Stimulated activated CD8-positive, alpha-beta memory T cell treated with anti-CD3 and anti-CD28 coated beads, Interleukin-2, amount 100 ng/mL, for 48 hours (primary cell): ENCODE results near the gene SSR1.
A peak's percentile ranks its signal among the peaks of the same experiment; 100 is the strongest.
"Not testable (repeated sequence)": the region's sequence is repeated elsewhere in the genome, so short reads cannot be mapped to it uniquely, and the experiment has no call there.

Experiments
- DNase-seq, 2 donors: peaks; one replicate each; pipeline ENCODE4 v3.0.0-alpha.2; 2020; ENCODE audit warnings: low read depth in 2 of 2

SSR1 gene

GRCh38 chr6:7312616-7313504 is at the start of gene SSR1:
Gene SSR1 (minus strand): TSS chr6:7313199. CDS start chr6:7313120, 79 bp downstream.
- DNase-seq, result peak; percentile 92 to 94

DNA sequence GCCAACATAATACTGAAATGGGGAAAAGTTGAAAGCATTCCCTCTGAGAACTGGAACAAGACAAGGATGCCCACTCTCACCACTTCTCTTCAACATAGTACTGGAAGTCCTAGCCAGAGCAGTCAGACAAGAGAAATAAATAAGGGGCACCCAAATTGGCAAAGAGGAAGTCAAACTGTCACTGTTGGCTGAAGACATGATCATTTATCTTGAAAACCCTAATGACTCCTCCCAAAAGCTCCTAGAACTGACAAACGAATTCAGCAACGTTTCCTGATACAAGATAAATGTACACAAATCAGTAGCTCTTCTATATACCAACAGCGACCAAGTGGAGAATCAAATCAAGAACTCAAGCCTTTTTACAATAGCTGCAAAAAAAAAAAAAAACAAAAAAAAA is 38.9 kb upstream of the SSR1 start:
- DNase-seq, result not testable (repeated sequence)

DNA sequence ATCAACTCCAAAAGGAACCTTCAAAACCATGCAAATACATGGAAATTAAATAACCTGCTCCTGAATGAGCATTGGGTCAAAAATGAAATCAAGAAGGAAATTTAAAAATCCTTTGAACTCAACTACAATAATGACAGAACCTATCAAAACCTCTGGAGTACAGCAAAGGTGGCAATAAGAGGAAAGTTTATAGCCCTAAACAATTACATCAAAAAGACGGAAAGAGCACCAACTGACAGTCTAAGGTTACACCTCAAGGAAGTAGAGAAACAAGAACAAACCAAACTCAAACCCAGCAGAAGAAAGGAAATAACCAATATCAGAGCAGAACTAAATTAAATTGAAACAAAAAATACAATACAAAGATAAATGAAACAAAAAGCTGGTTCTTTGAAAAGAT is 37.6 kb upstream of the SSR1 start:
- DNase-seq, result not testable (repeated sequence)

DNA sequence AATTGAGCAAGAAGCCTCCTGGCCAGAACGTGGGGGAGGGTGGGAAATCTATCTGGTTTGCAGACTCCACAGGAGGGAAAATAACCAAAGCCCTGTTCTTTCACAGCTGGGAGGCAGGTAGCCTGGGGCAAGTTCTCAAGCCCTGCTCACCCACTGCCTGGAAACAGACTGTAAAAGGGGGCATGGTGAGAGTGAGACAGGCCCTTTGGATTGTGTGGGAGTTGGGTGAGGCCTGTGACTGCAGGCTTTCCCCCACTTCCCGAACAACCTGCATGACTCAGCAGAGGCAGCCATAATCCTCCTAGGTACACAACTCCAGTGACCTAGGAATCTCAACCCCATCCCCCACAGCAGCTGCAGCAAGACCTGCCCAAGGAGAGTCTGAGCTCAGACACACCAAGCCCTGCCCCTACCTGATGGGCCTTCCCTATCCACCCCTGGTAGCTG is 34.6 kb upstream of the SSR1 start:
- not testable (repeated sequence) for DNase-seq

- not testable (repeated sequence) for DNase-seq
Measured at GRCh38 chr6:7344773-7345450, 31.9 kb upstream of the SSR1 start.

DNA sequence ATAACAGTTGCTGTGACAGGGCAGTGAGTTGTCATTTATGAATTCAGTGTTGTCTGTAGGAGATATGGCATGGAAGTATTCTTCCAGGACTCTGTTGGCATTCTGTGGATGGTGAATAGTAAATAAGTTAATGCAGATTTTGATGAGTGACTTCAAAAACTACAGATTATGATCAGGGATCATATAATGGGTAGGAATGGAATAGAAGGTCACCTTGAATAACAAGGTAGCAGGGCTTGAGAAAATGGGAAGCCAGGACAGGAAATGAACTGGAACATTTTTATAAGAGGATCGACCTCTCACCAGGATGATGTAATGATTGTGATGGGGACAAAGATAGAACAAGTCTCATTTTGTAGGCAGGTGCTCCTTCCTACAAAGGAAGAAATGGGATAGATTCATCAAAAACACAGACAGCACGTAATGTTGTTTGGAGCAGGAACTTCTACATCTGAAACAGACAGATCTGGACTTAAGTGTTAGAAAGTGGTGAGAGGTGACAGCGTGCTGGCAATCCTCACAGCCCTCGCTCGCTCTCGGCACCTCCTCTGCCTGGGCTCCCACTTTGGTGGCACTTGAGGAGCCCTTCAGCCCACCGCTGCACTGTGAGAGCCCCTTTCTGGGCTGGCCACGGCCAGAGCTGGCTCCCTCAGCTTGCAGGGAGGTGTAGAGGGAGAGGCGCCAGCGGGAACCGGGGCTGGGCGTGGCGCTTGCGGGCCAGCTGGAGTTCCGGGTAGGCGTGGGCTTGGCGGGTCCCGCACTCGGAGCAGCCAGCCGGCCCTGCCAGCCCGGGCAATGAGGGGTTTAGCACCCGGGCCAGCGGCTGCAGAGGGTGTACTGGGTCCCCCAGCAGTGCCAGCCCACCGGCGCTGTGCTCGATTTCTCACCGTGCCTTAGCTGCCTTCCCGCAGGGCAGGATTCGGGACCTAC is 30.8 kb upstream of the SSR1 start:
- no peak for DNase-seq

DNA sequence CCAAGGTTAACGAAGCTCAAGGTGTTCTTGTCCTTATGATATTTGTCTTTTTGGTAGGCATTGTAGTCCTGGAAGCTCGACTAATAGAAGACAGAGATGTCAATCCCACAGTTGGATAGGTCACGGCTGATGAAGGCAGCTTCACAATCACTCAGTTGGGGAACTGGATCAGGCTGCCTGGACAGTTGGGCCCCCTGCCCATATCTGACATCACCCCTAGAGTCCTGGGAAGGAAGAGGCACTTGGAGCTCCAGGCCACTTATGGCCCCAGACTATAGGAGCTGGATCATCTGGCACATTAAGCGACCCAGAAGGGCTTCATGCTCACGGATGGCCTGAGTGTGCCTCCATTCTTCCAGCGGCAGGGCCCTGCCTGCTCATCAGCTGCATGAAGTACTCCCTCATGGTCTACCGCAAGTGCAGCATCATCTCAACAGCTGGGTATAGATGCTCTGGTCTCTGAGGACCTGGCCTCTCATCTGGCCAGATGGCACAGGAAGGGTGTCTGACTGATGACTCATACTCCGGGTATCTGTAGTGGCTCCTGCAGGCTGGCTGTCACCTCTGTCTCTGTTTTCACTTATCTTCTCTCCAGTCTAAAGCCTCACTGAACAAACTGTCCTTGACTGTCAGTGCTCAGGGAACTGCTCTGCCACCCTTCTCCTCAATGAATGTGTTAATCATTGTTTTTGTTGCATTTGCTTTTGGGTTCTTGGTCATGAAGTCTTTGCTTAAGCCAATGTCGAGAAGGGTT is 29.2 kb upstream of the SSR1 start:
- no peak for DNase-seq

DNA sequence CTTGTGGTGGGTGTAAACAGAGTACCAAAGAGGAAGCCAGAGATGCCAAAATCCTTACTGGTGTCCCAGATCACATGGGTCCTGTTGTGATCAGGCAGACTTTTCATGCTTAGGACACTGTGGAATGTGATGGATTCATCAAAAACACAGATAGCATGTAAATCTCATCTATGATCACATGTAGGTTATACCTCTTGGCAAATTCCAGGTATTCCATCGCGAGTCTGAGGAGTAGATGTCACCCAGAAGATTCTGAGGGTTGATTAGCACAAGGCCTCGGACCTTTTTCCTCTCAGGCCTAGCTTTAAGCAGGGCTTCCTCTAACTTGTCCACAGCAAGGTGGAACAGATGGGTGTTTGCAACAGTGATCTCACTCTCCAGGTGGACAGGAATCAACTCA is 28.3 kb upstream of the SSR1 start:
- no peak for DNase-seq

- DNase-seq, result not testable (repeated sequence)
Measured at GRCh38 chr6:7339007-7339732, 26.2 kb upstream of the SSR1 start.

DNA sequence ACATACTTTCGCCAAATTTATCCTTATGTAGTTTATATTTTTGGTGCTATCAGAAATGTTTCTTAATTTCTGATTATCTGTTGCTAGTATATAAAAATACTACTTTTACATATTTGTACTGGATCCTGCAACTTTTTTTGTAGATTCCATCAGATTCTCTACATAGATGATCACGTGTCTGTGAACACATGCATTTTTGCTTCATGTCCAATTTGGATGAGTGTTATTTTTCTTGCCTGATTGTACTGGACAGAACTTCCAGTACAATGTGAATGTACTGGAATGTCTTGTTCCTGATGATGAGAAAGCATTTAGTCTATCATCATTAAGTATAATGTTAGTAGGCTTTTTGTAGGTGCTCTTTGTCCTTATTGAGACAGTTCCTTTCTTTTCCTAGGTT is 25.0 kb upstream of the SSR1 start:
- no peak for DNase-seq

DNA sequence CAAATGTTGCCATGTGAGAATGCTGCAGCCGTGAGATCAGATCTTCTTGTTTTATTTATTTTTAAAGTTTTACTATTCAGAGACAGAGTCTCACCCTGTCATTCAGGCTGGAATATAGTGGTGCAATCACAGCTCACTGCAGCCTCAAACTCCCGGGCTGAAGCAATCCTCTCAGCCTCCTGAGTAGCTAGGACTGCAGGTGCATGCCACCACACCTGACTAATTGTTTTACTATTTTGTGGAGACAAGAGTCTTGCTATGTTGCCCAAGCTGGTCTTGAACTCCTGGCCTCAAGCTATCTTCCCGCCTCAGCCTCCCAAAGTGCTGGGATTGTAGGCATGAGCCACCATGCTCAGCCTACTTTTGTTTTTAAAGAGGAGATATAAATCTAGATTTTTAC is 22.5 kb upstream of the SSR1 start:
- DNase-seq, result no peak

DNA sequence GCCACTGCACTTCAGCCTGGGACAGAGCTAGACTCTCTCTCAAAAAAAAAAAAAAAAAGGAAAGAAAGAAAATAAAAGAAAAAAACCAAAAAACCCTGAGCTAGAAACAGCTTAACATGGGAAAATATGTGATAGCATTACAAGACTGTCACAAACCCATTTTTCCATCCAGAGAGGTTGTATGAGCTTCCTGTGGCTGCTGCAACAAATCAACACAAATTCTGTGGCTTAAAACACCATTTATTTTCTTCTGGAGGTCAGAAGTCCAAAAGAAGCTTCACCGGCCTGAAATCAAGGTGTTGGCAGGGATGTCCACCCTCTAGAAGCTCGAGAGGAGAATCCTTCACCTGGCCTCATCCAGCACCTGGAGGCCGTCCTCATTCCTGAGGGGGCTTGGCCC is 21.7 kb upstream of the SSR1 start:
- no peak for DNase-seq

GRCh38 chr6:7332090-7332745 is 19.2 kb upstream of the SSR1 start:
- DNase-seq, result no peak

DNA sequence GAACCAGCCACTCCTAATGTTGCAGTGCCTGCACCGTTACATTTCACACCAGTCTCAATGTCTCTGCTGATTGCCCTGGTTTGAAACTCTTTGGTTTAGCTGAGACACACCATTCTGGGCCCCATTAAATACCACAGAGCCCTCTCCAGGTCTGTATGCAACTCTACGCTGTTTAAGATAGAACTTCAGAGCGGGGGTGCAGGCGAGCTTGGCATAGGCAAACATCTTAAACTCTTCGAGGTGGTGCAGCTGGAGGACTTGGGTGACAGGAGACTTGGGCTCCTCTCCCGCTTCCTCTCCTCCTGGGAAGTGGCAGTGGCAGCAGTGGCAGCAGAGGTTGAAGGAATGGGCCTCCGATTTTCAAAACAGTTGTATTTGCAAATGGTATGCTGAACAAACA is 18.5 kb upstream of the SSR1 start:
- DNase-seq, result no peak

DNA sequence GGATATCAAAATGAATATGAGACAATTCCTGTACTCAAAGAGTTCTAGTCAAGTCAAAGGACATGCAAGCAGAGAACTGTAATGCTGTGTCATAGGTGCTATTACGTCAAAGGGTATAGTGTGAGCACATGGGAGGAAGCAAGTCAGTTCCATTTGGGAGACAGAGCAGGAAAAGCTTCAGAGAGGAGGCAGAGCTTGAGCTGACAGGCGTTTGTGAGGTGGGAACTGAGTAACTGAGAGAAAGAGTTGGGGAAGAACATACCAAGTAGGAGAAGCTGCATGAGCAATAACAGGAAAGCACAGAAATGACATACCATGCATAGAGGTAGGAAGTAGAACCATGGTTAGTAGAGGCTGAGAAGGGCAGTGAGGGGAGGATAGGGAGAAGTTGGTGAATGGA is 15.2 kb upstream of the SSR1 start:
- DNase-seq, result no peak

DNA sequence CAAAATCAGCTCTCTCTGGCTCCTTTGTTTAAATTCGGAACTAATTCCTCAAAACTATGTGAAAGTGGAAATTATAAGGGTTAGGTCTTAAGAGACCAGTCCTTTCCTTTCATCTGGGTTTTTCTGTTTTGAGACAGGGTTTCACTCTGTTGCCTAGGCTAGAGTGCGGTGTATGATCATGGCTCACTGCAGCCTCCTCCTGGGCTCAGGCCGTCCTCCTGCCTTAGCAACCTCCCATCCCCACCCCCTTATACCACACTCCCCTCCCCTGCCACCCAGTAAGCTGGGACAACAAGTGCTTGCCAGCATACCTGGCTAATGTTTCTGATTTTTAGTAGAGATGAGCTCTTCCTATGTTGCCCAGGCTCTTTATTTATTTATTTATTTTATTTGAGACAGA is 12.8 kb upstream of the SSR1 start:
- DNase-seq, result no peak

DNA sequence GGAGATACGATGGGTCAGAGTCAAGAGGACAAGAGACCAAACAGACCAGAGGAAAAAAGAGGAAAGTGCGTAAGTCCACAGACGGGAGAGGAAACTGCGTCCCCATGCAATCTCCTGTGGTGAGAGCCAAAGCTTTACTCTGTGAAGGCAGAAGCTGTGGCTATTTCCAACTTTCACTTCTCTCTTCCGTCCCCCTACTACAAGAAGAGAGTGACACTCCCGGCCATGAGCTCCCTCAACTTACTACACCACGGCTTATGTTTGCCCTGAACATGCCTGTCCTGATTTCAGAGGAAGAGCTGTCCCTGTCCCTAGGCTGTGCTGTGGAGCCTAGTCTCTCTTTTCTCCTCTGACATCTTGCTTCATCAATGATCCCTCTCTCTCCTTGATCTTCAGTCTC is 11.5 kb upstream of the SSR1 start:
- DNase-seq, result no peak

DNA sequence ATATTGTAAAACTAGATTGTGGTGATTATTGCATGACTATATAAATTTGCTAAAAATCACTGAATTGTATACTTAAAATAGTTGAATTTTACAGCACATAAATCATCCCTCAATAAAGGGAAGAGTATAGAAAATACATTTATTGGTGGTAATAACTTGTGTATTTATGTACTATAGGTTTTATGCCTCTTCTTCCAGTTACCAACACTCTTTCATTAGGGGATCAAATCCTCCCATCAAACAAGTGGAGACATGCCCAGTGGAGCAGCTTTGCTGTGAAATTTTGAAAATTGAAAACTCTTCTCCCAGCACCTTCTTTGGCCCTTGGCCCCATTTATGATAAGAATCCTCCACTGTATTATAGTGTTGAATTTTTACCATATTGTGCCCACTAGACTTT is 10.1 kb upstream of the SSR1 start:
- DNase-seq, result no peak

DNA sequence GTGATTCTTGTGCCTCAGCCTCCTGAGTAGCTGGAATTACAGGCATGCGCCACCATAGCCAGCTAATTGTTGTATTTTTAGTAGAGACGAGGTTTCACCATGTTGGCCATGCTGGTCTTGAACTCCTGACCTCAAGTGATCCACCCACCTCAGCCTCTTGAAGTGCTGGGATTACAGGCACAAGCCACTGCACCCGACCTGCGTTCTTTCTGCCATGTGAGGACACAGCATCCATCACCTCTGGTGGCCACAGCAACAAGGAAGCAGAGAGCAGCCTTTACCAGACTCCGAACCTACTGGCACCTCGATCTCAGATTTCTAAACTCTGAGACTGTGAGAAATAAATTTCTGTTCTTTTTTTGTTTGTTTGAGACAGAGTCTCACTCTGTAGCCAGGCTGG is 8.9 kb upstream of the SSR1 start:
- not testable (repeated sequence) for DNase-seq

GRCh38 chr6:7319406-7319805 is 6.4 kb upstream of the SSR1 start:
- not testable (repeated sequence) for DNase-seq
